Calu3 (cell line): Measurements from ENCODE around the gene PBRM1. TPM values are rescaled to one million over a fixed set of nuclear protein-coding genes. Genes with fewer than 3 reads are reported as not detected.
"Not testable (repeated sequence)": the region's sequence is repeated elsewhere in the genome, so short reads cannot be mapped to it uniquely, and the experiment has no call there.

Source experiments
- BruUV-seq: library from RNA; stranded (reverse); fragments of 400-500 nt; replicated peaks from 2 replicates; lab custom pipeline; 2021; lab: Mats Ljungman, UMichigan
- CTCF ChIA-PET: fragments of 300-600 bp; sonication (Branson Sonifier 250); formaldehyde crosslinking; loops from one replicate; lab custom pipeline; 2022; ENCODE audit warnings: antibody characterized with exemption; lab: Charles Lee
- DNase-seq: peaks from one replicate; pipeline ENCODE4 v3.0.0; 2022
- H3K27ac Mint-ChIP-seq: one replicate; pipeline ENCODE4 v1.8.0; 2022; ENCODE audit warnings: mixed read lengths; ENCODE audit not compliant: unreplicated experiment
- H3K27me3 Mint-ChIP-seq: one replicate; pipeline ENCODE4 v1.8.0; 2022; ENCODE audit warnings: mixed read lengths; ENCODE audit not compliant: unreplicated experiment
- H3K36me3 Mint-ChIP-seq: one replicate; pipeline ENCODE4 v1.8.0; 2022; ENCODE audit warnings: mild to moderate bottlenecking, moderate library complexity, mixed read lengths; ENCODE audit not compliant: insufficient read depth, unreplicated experiment
- H3K4me1 Mint-ChIP-seq: one replicate; pipeline ENCODE4 v1.8.0; 2022; ENCODE audit warnings: mild to moderate bottlenecking, low read depth, mixed read lengths; ENCODE audit not compliant: unreplicated experiment
- H3K4me3 Mint-ChIP-seq: one replicate; pipeline ENCODE4 v1.8.0; 2022; ENCODE audit warnings: mild to moderate bottlenecking, low read depth, moderate library complexity, mixed read lengths; ENCODE audit not compliant: unreplicated experiment
- H3K9me3 Mint-ChIP-seq: one replicate; pipeline ENCODE4 v1.8.0; 2022; ENCODE audit warnings: low read depth, mixed read lengths; ENCODE audit not compliant: unreplicated experiment
- CTCF ChIP-seq: fragments of 200-600 bp; IDR thresholded peaks from one replicate; pipeline ENCODE4 v1.8.0; 2022; ENCODE audit warnings: antibody characterized with exemption; ENCODE audit not compliant: unreplicated experiment
- intact Hi-C: fragments of 100-400 bp; cut with micrococcal nuclease; formaldehyde crosslinking; loops from one replicate; pipeline ENCODE4 v1.10.0; 2022; ENCODE audit not compliant: unreplicated experiment
- total RNA-seq: library from RNA; stranded (reverse); gene quantifications from 2 replicates; pipeline ENCODE4 v1.2.3, GENCODE V29; 2022

PBRM1 gene
- total RNA-seq, 1 experiment from 2014 or later, result 54.9 TPM

GRCh38 chr3:52527039-52527731 is 158.5 kb downstream of the PBRM1 start:
- H3K9me3 Mint-ChIP-seq, result no peaks in the 10 kb centered on the region
- no peak for DNase-seq
- intact Hi-C loops, result no loop called here
- no peaks in the 10 kb centered on the region for H3K27me3 Mint-ChIP-seq
- no peak for TF ChIP-seq CTCF
- H3K36me3 Mint-ChIP-seq, result peaks cover 56% of the 10 kb centered on the region
- no peak overlapping the region for H3K4me3 Mint-ChIP-seq
- no peaks in the 10 kb centered on the region for H3K4me1 Mint-ChIP-seq
- no TSS peak for BruUV-seq
- H3K27ac Mint-ChIP-seq, result no peak overlapping the region
- CTCF ChIA-PET, result no interaction called here

- CTCF ChIA-PET, H3K27me3 Mint-ChIP-seq, BruUV-seq, H3K4me1 Mint-ChIP-seq, H3K27ac Mint-ChIP-seq, H3K4me3 Mint-ChIP-seq, intact Hi-C loops, H3K9me3 Mint-ChIP-seq, DNase-seq: not testable (repeated sequence)
- peaks cover 51% of the 10 kb centered on the region for H3K36me3 Mint-ChIP-seq
Measured at GRCh38 chr3:52526671-52527038, 159.1 kb downstream of the PBRM1 start.

GRCh38 chr3:52525680-52526561 is 159.8 kb downstream of the PBRM1 start:
- intact Hi-C loops, result no loop called here
- no peak overlapping the region for H3K27ac Mint-ChIP-seq

GRCh38 chr3:52524752-52525679 is 160.7 kb downstream of the PBRM1 start:
- TF ChIP-seq CTCF, result no peak
- H3K27me3 Mint-ChIP-seq, result no peaks in the 10 kb centered on the region
- CTCF ChIA-PET, result interaction anchor here (0.6 kb wide), 2 partner anchors 60 to 511 kb away, joined by 4 to 5 read pairs; no protein-coding TSS in a partner anchor
- H3K27ac Mint-ChIP-seq, result no peak overlapping the region
- intact Hi-C loops, result no loop called here
- DNase-seq, result no peak
- no peaks in the 10 kb centered on the region for H3K9me3 Mint-ChIP-seq
- BruUV-seq, result TSS peak; percentile 31
- peaks cover 51% of the 10 kb centered on the region for H3K36me3 Mint-ChIP-seq
- H3K4me3 Mint-ChIP-seq, result no peak overlapping the region
- H3K4me1 Mint-ChIP-seq, result no peaks in the 10 kb centered on the region

More at GRCh38 chr3:52525680-52526561, 159.8 kb downstream of the PBRM1 start:
- Mint-ChIP-seq H3K36me3 (peaks cover 51% of the 10 kb centered on the region), H3K4me3 (no peak overlapping the region), H3K4me1 (no peaks in the 10 kb centered on the region), H3K9me3 (no peaks in the 10 kb centered on the region), H3K27me3 (no peaks in the 10 kb centered on the region)
- no TSS peak for BruUV-seq
- no peak for TF ChIP-seq CTCF
- DNase-seq, result no peak
- CTCF ChIA-PET, result no interaction called here
